DOHH2 (cell line): Measurements from ENCODE around the gene EFCAB5.
A peak's percentile ranks its signal among the peaks of the same experiment; 100 is the strongest.

Experiments
- CTCF ChIP-seq: fragments of 200-600 bp; sonication (generic); IDR thresholded peaks from one replicate; pipeline ENCODE4 v1.5.1; 2014; ENCODE audit warnings: antibody characterized with exemption, mild to moderate bottlenecking, low read depth, low read length; ENCODE audit not compliant: poor library complexity, severe bottlenecking
- EZH2phosphoT487 ChIP-seq: fragments of 200-600 bp; sonication (generic); IDR thresholded peaks from 2 replicates; pipeline ENCODE4 v1.6.1; 2017; ENCODE audit warnings: borderline replicate concordance, mild to moderate bottlenecking, antibody characterized with exemption, low read length, moderate library complexity, mixed read lengths

- TF ChIP-seq CTCF = peak; percentile 84
- no peak for TF ChIP-seq EZH2phosphoT487
Measured at GRCh38 chr17:30093463-30094147, 152.2 kb downstream of the EFCAB5 start.
